HepG2 (cell line): ENCODE measurements around the gene RSBN1L. TPM values are rescaled to one million over a fixed set of nuclear protein-coding genes. Genes with fewer than 3 reads are reported as not detected.

Experiments
- ATF1 ChIP-seq: IDR thresholded peaks from 2 replicates; pipeline ENCODE4 v1.6.1; 2016; ENCODE audit warnings: mild to moderate bottlenecking, control low read depth
- ERF ChIP-seq: IDR thresholded peaks from 2 replicates; pipeline ENCODE4 v1.6.1; 2018; ENCODE audit warnings: missing biosample characterization, missing genetic modification reagents
- EZH2 ChIP-seq: conservative IDR thresholded peaks from 2 replicates; pipeline ENCODE4 v1.6.1; 2012; ENCODE audit warnings: mild to moderate bottlenecking, low read depth, low read length, moderate library complexity
- FOXA3 ChIP-seq: IDR thresholded peaks from 2 replicates; pipeline ENCODE4 v1.6.1; 2016; ENCODE audit warnings: missing genetic modification reagents, missing compliant biosample characterization
- GATAD1 ChIP-seq: IDR thresholded peaks from 2 replicates; pipeline ENCODE4 v1.6.1; 2016; ENCODE audit warnings: missing genetic modification reagents, missing compliant biosample characterization
- HOXA9 ChIP-seq: sonication (generic); formaldehyde crosslinking; IDR thresholded peaks from 2 replicates; pipeline ENCODE4 v1.8.1; 2022; ENCODE audit warnings: missing genetic modification reagents, mild to moderate bottlenecking, moderate library complexity, borderline replicate concordance
- MIXL1 ChIP-seq: IDR thresholded peaks from 2 replicates; pipeline ENCODE4 v1.6.1; 2016
- RCOR2 ChIP-seq: IDR thresholded peaks from 2 replicates; pipeline ENCODE4 v1.6.1; 2016; ENCODE audit warnings: missing biosample characterization, missing genetic modification reagents
- RFXAP ChIP-seq: sonication (generic); formaldehyde crosslinking; IDR thresholded peaks from 2 replicates; pipeline ENCODE4 v1.4.0; 2020; ENCODE audit warnings: missing genetic modification reagents, borderline replicate concordance
- SPEN ChIP-seq: sonication (generic); formaldehyde crosslinking; IDR thresholded peaks from 2 replicates; pipeline ENCODE4 v1.5.1; 2020; ENCODE audit warnings: low read depth, mild to moderate bottlenecking, missing genetic modification reagents
- ZFP90 ChIP-seq: sonication (generic); formaldehyde crosslinking; IDR thresholded peaks from 2 replicates; pipeline ENCODE4 v1.8.0; 2022; ENCODE audit warnings: missing genetic modification reagents, mild to moderate bottlenecking, inconsistent platforms, borderline replicate concordance
- ZNF101 ChIP-seq: sonication (generic); formaldehyde crosslinking; IDR thresholded peaks from 2 replicates; pipeline ENCODE4 v1.4.0; 2020; ENCODE audit warnings: mild to moderate bottlenecking, low read depth, missing genetic modification reagents, borderline replicate concordance
- ZNF121 ChIP-seq: sonication (generic); formaldehyde crosslinking; IDR thresholded peaks from 2 replicates; pipeline ENCODE4 v1.5.0; 2020; ENCODE audit warnings: mild to moderate bottlenecking, missing genetic modification reagents
- ZNF24 ChIP-seq: fragments of 450-650 bp; IDR thresholded peaks from 2 replicates; pipeline ENCODE4 v1.6.1; 2017; ENCODE audit warnings: antibody characterized with exemption, mild to moderate bottlenecking
- ZNF605 ChIP-seq: sonication (generic); formaldehyde crosslinking; IDR thresholded peaks from 2 replicates; pipeline ENCODE4 v1.8.0; 2022; ENCODE audit warnings: mild to moderate bottlenecking, missing genetic modification reagents
- ZNF629 ChIP-seq: sonication (generic); formaldehyde crosslinking; conservative IDR thresholded peaks from 2 replicates; pipeline ENCODE4 v1.5.0; 2020; ENCODE audit warnings: missing genetic modification reagents
- ZNF883 ChIP-seq: sonication (generic); formaldehyde crosslinking; IDR thresholded peaks from 2 replicates; pipeline ENCODE4 v1.5.1; 2020; ENCODE audit warnings: mild to moderate bottlenecking, missing genetic modification reagents; ENCODE audit errors: not compliant biosample characterization
- polyA plus RNA-seq, 8 experiments: library from polyadenylated mRNA; depleted of rRNA in 3 of 8; stranded (reverse) in 7 of 8; unstranded in 1 of 8; fragments of >200 nt; fragmentation: Illumina TruSeq in 4 of 8; extraction: Trizol in 4 of 8; gene quantifications; 2 replicates each; pipeline versions ENCODE4 v1.2.1 to v1.2.3, GENCODE V29; 2011 to 2016; ENCODE audit warnings: low read depth in 4 of 8, missing spikeins in 1 of 8, mixed read lengths in 1 of 8; ENCODE audit not compliant: insufficient read depth in 1 of 8
- total RNA-seq, 5 experiments: library from RNA; depleted of rRNA; stranded (reverse); fragments of >200 nt; fragmentation: Illumina TruSeq; extraction: Trizol; gene quantifications; 2 replicates each; pipeline ENCODE4 v1.2.3, GENCODE V29; 2016; ENCODE audit warnings: low read depth in 1 of 5
- TF ChIP-seq, protein P1 (sequence below): IDR thresholded peaks from 2 replicates; pipeline ENCODE4 v1.6.1; 2018; ENCODE audit warnings: missing genetic modification reagents, mild to moderate bottlenecking, missing compliant biosample characterization
- TF ChIP-seq, protein P2 (sequence below): sonication (generic); formaldehyde crosslinking; IDR thresholded peaks from 2 replicates; pipeline ENCODE4 v1.4.0; 2020; ENCODE audit warnings: missing genetic modification reagents, mild to moderate bottlenecking, borderline replicate concordance
- TF ChIP-seq, protein P3 (sequence below): sonication (generic); formaldehyde crosslinking; IDR thresholded peaks from 2 replicates; pipeline ENCODE4 v1.8.1; 2023; ENCODE audit warnings: mild to moderate bottlenecking, missing genetic modification reagents, borderline replicate concordance
- TF ChIP-seq, protein P4 (sequence below): sonication (generic); formaldehyde crosslinking; IDR thresholded peaks from 2 replicates; pipeline ENCODE4 v1.4.0; 2020; ENCODE audit warnings: missing genetic modification reagents
- TF ChIP-seq, protein P5 (sequence below): IDR thresholded peaks from 2 replicates; pipeline ENCODE4 v1.4.0; 2020; ENCODE audit warnings: mild to moderate bottlenecking, missing genetic modification reagents

The RSBN1L gene
- total and polyA plus RNA-seq, 2 of the 13 experiments (the other 11 are each of a cell fraction or from before 2014, with no cell fraction given), result 7.7 to 21.3 TPM

DNA sequence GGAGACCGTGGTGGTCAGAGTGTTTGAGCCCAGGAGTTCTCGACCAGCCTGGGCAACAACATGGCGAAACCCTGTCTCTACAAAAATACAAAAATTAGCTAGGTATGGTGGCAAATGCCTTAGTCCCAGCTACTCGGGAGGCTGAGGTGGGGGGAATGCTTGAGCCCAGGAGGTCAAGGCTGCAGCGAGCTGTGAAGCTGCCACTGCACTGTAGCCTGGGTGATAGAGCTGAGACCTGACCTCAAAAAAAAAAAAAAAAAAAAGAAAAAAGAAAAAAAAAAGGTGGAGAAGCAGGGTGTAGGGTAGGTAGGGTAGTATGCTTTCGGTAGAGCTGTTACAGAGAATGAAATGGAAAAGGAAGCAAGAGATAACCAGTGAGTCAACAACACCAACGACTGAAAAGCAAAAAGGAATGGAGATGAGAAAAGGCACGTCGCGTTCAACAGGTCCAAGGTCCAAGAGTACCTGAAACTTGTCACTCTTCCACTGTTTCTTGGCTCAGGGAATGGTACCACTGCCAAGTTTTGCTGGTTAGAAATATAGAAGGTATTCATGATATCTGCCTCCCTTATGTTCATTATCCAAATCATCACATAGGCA is 4.3 kb upstream of the RSBN1L start (continued):
- TF ChIP-seq RFXAP (CRISPR knock-in tag), result no peak
- TF ChIP-seq ZNF629 (CRISPR knock-in tag), result 0 out of 2 replicates have a peak, but pooled peaks have one; percentile 9
- TF ChIP-seq ERF (CRISPR knock-in tag), result peak; percentile 55
- TF ChIP-seq, protein P1, sequence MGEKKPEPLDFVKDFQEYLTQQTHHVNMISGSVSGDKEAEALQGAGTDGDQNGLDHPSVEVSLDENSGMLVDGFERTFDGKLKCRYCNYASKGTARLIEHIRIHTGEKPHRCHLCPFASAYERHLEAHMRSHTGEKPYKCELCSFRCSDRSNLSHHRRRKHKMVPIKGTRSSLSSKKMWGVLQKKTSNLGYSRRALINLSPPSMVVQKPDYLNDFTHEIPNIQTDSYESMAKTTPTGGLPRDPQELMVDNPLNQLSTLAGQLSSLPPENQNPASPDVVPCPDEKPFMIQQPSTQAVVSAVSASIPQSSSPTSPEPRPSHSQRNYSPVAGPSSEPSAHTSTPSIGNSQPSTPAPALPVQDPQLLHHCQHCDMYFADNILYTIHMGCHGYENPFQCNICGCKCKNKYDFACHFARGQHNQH, result peak; percentile 22; the same call in 1 of the 2 replicates
- no peak for TF ChIP-seq EZH2
- TF ChIP-seq, protein P2, sequence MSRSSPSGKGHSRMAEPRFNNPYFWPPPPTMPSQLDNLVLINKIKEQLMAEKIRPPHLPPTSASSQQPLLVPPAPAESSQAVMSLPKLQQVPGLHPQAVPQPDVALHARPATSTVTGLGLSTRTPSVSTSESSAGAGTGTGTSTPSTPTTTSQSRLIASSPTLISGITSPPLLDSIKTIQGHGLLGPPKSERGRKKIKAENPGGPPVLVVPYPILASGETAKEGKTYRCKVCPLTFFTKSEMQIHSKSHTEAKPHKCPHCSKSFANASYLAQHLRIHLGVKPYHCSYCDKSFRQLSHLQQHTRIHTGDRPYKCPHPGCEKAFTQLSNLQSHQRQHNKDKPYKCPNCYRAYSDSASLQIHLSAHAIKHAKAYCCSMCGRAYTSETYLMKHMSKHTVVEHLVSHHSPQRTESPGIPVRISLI (CRISPR knock-in tag), result peak; percentile 89
- no peak for TF ChIP-seq HOXA9
- 0 out of 2 replicates have a peak, but pooled peaks have one; percentile 15 for TF ChIP-seq GATAD1 (CRISPR knock-in tag)
- TF ChIP-seq ZNF121 (CRISPR knock-in tag), result no peak
- no peak for TF ChIP-seq ZNF24
- TF ChIP-seq, protein P3, sequence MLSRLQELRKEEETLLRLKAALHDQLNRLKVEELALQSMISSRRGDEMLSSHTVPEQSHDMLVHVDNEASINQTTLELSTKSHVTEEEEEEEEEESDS, result no peak
- peak; percentile 68 for TF ChIP-seq FOXA3
- TF ChIP-seq ZNF605 (CRISPR knock-in tag), result no peak
- TF ChIP-seq SPEN (CRISPR knock-in tag), result peak; percentile 42; the same call in 1 of the 2 replicates
- TF ChIP-seq, protein P4, sequence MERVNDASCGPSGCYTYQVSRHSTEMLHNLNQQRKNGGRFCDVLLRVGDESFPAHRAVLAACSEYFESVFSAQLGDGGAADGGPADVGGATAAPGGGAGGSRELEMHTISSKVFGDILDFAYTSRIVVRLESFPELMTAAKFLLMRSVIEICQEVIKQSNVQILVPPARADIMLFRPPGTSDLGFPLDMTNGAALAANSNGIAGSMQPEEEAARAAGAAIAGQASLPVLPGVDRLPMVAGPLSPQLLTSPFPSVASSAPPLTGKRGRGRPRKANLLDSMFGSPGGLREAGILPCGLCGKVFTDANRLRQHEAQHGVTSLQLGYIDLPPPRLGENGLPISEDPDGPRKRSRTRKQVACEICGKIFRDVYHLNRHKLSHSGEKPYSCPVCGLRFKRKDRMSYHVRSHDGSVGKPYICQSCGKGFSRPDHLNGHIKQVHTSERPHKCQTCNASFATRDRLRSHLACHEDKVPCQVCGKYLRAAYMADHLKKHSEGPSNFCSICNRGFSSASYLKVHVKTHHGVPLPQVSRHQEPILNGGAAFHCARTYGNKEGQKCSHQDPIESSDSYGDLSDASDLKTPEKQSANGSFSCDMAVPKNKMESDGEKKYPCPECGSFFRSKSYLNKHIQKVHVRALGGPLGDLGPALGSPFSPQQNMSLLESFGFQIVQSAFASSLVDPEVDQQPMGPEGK (CRISPR knock-in tag), result no peak
- TF ChIP-seq RCOR2 (CRISPR knock-in tag), result peak; percentile 36; the same call in 1 of the 2 replicates
- no peak for TF ChIP-seq ZFP90 (CRISPR knock-in tag)
- no peak for TF ChIP-seq ZNF883
- no peak for TF ChIP-seq ZNF101 (CRISPR knock-in tag)
- TF ChIP-seq, protein P5, sequence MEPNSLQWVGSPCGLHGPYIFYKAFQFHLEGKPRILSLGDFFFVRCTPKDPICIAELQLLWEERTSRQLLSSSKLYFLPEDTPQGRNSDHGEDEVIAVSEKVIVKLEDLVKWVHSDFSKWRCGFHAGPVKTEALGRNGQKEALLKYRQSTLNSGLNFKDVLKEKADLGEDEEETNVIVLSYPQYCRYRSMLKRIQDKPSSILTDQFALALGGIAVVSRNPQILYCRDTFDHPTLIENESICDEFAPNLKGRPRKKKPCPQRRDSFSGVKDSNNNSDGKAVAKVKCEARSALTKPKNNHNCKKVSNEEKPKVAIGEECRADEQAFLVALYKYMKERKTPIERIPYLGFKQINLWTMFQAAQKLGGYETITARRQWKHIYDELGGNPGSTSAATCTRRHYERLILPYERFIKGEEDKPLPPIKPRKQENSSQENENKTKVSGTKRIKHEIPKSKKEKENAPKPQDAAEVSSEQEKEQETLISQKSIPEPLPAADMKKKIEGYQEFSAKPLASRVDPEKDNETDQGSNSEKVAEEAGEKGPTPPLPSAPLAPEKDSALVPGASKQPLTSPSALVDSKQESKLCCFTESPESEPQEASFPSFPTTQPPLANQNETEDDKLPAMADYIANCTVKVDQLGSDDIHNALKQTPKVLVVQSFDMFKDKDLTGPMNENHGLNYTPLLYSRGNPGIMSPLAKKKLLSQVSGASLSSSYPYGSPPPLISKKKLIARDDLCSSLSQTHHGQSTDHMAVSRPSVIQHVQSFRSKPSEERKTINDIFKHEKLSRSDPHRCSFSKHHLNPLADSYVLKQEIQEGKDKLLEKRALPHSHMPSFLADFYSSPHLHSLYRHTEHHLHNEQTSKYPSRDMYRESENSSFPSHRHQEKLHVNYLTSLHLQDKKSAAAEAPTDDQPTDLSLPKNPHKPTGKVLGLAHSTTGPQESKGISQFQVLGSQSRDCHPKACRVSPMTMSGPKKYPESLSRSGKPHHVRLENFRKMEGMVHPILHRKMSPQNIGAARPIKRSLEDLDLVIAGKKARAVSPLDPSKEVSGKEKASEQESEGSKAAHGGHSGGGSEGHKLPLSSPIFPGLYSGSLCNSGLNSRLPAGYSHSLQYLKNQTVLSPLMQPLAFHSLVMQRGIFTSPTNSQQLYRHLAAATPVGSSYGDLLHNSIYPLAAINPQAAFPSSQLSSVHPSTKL (CRISPR knock-in tag), result peak; percentile 75
- no peak; the same call in 1 of the 2 replicates for TF ChIP-seq ATF1 (CRISPR knock-in tag)
- TF ChIP-seq MIXL1 (CRISPR knock-in tag), result peak; percentile 28; the same call in 1 of the 2 replicates
